Eye (tissue), 1 donor: Measurements from ENCODE around the gene WNK4.
A peak's percentile ranks its signal among the peaks of the same experiment; 100 is the strongest.

Source experiments
- DNase-seq: peaks from one replicate; pipeline ENCODE4 v3.0.0-alpha.2; 2015

WNK4 gene

DNA sequence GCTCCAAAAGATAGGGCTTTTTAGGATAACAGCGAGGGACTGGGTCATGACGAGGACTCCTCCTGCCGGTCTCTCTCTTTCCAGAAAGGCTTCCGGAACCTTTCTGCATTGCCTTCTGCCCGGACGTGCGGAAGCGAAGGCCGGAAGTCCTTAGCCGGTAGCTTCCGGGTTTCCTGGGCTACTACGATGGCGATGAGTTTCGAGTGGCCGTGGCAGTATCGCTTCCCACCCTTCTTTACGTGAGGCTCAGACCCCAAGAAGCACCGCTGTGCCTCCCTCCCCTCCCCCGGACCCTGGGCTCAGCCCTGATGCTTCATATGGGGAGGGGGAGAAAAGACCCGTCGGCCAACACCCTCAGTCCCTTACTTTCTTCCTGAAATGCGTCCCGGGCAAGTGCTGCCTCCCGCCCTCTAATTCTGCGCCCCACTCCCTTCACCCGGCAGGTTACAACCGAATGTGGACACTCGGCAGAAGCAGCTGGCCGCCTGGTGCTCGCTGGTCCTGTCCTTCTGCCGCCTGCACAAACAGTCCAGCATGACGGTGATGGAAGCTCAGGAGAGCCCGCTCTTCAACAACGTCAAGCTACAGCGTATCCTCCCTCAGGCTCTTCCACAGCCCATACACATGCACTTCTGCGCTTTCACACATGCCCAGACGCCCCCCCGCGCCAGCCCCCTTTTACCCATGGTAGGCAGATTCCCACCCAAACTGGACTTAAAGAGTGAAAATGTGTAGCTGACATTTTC is 6.9 kb upstream of the WNK4 start, which contains the start of gene VPS25:
Gene VPS25, plus strand, starts transcription at position 160 of the 746 bp plus-strand sequence. Its CDS starts 27 bp downstream, at position 187.
- peak; percentile 90 for DNase-seq

GRCh38 chr17:42774066-42774745 is 6.2 kb upstream of the WNK4 start:
- no peak for DNase-seq

GRCh38 chr17:42775534-42776098 is 4.8 kb upstream of the WNK4 start:
- DNase-seq = no peak

DNA sequence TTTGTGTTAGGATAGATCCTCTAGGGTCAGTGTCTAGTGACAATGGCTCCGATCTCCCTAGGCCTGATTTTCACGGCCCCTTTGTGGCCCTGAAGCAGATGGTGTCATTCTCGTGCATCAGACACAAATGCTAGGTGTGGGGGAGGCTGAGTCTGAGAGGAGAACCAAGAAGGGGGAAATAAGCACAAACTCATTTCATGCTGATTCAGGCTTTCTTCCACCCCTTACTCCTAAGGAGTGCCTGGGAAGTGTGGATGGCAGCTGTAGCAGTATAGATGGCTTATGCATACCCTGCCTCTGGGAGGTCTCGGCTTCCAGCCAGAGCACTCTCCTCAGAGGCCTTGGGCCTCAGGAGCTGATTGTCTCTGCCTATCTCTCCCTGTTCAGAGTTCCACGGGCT is 1.8 kb upstream of the WNK4 start:
- DNase-seq = no peak

- DNase-seq = no peak
Observed at GRCh38 chr17:42779304-42779935, 990 bp upstream of the WNK4 start.

DNA sequence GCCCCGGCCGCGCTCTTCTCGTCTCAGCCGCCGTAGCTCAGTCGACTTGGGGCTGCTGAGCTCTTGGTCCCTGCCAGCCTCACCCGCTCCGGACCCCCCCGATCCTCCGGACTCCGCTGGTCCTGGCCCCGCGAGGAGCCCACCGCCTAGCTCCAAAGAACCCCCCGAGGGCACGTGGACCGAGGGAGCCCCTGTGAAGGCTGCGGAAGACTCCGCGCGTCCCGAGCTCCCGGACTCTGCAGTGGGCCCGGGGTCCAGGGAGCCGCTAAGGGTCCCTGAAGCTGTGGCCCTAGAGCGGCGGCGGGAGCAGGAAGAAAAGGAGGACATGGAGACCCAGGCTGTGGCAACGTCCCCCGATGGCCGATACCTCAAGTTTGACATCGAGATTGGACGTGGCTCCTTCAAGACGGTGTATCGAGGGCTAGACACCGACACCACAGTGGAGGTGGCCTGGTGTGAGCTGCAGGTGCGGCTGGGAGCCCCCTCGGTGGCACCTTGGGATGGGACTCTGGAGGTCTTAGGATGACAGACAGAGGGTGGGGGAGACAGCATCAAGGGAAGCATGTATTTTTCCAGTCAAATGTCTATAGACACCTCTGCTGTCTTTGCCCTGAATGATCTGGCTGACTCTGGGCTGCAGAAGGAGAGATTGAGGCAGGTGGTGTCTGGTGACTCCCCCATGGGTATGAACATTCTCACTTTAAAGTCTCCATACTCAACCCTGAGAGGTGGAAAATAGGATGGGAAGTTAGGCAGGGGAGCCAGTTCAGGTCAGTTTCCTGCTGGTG is 635 bp downstream of the WNK4 start:
- peak; percentile 43 for DNase-seq

- DNase-seq = no peak
Observed at GRCh38 chr17:42781639-42782165, 1.3 kb downstream of the WNK4 start.

DNA sequence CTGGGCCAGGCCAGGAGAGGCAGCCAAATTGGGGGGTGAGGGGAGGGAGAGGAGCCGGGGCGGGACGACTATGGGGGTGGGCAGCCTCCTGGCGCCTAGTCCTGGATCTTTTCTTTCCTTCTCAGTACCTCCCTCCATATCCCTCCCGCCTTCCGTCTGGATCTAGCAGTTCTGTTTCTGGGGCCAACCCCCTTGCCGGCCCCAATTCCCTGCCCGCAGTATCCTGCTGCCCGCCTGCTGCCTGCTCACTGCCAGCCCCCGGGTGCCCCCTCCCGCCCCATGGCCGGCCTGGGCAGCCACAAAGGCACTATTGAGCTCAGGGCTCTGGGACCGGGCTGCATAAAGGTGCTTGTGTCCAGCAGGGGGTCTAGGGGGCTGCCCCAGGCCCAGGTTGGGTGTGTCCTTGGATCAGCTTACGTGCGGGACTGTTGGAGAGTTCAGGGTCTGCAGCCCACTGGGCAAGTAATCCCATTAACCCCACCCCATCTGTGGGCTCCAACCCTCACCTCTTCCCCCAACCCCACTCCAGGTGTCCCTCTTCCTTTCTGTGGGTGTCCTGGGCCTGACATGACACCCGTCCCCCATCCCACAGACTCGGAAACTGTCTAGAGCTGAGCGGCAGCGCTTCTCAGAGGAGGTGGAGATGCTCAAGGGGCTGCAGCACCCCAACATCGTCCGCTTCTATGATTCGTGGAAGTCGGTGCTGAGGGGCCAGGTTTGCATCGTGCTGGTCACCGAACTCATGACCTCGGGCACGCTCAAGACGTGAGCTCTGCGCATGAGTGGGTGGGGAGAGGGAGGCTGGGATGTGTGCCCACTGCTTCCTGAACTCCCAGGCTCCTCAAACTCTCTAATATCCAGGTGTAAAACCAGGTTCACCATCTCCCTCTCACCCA is 2.0 kb downstream of the WNK4 start:
- DNase-seq = no peak

DNA sequence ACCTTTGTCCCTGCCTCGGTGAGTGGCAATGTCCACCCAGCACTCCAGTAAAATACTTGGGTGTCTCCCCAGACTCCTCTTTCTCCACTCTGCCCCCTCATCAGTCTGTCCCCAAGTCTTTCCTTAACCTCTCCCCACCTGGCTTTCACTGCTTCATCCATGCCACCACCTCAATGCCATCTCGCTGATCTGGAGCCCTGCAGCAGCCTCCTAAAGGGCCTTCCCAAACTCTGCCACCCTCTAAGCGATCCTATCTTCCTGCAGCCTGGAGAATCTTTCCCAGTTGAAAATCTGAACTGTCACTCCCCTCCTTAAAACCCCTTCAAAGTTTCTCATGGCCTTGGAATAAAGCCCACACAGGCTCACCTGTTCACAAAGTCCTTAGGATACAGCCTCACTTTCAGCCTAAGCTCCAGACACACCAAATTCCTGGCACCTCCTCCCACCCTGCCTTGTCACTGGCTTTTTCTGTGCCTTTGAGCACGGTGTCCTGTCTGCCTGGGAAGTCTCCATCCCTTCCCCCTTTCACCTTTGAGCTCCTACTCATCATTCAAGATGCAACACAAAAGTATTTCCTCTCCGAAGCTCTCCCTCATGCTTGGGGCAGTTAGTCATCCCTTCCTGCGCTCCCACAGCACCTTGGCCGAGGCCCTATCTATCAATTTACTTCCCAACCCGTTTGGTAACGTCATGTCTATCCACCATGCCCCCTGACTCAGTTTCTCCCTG is 2.8 kb downstream of the WNK4 start:
- no peak for DNase-seq

GRCh38 chr17:42783791-42784138 is 3.4 kb downstream of the WNK4 start:
- no peak for DNase-seq

DNA sequence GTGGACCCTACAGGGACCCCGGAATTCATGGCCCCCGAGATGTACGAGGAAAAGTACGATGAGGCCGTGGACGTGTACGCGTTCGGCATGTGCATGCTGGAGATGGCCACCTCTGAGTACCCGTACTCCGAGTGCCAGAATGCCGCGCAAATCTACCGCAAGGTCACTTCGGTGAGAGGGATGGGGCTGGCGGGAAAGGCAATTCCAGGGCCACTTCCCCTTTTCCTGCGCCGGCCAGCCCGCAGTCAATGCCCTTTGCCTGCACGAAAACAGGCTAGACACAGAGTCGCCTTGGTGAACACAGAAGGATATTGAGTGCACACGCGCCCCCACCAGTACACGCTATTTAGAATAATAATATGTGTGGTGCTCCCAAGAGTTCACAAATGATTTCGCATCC is 4.0 kb downstream of the WNK4 start:
- peak; percentile 48 for DNase-seq

- DNase-seq = no peak
Observed at GRCh38 chr17:42784811-42785592, 4.6 kb downstream of the WNK4 start.

DNA sequence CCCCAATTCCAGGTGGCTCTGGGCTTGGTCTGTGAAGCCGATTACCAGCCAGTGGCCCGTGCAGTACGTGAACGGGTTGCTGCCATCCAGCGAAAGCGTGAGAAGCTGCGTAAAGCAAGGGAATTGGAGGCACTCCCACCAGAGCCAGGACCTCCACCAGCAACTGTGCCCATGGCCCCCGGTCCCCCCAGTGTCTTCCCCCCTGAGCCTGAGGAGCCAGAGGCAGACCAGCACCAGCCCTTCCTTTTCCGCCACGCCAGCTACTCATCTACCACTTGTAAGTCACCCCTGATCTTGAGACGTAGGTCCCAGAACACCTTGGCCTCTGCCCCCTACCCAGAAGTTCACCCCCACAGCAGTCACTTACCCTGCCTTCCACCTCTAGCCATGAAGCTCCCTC is 6.9 kb downstream of the WNK4 start:
- no peak for DNase-seq

DNA sequence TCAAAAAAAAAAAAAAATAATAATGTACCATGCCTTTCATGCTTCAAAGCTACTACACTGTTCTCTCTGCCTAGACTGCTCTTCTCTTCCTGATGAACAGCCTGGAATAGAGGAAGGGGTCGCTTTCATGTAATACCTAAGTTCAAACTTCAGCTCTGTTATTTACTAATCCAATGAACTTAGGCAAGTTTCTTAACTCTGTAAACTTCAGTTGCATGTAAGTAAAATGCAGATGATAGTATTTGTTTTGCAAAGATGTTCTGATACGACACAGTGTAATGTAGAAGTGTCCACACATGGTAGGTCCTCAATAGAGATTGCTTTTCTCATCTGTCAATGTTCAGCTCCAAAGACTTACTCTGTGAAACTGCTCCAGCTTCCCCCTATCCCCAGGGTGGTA is 11.5 kb downstream of the WNK4 start:
- no peak for DNase-seq

- DNase-seq = no peak
Observed at GRCh38 chr17:42792545-42792944, 12.1 kb downstream of the WNK4 start.

- no peak for DNase-seq
Observed at GRCh38 chr17:42795061-42795460, 14.7 kb downstream of the WNK4 start.

GRCh38 chr17:42795465-42795864 is 15.1 kb downstream of the WNK4 start:
- DNase-seq = no peak

- no peak for DNase-seq
Observed at GRCh38 chr17:42796066-42796758, 15.8 kb downstream of the WNK4 start.
